ENCODE results near the gene TUBAL3. TPM values are rescaled to one million over a fixed set of nuclear protein-coding genes. Genes with fewer than 3 reads are reported as not detected.

Gene TUBAL3
- total and polyA plus RNA-seq, 9 of the 15 experiments (the other 6 are each of a cell fraction or from before 2014, with no cell fraction given): 5.5 to 10.1 (median 6.9) TPM

DNA sequence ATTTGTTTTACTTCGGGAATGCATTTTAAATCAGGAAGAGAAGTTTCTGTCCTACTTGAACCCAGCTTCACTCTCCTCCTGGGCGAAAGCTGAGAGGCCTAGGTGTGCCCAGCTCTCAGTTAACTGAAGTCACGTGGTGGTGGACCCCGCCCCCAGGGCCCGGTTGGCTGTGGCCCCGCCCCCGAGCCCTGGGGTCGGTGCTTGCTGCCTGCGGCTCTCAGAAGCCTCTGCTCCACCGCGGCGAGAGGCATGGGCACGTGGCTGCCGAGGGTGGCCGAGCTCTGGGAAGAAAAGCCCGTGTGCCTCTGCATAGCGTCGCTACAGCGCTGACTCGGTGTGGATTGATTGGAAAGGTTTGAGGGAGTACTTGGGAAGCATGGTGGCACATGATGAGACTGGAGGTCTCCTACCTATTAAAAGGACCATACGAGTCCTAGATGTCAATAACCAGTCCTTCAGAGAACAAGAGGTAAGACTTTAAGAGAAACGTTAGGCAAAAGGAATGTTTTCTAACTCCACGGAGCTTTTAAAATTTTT is 41.8 kb upstream of the TUBAL3 start (continued):
- TF ChIP-seq PRMT5 (CRISPR knock-in tag; IDR thresholded peaks at IDR 0.05) (no peak), ZNF77 (CRISPR knock-in tag; IDR thresholded peaks at IDR 0.05) (no peak), SAFB2 (IDR thresholded peaks at IDR 0.05; ENCODE audit: borderline replicate concordance, low read depth, low read length, severe bottlenecking) (no peak), ZFP1 (CRISPR knock-in tag; IDR thresholded peaks at IDR 0.05) (no peak), SMARCC2 (IDR thresholded peaks at IDR 0.05; ENCODE audit: low read depth) (0 out of 2 replicates have a peak, but pooled peaks have one; percentile 18)

DNA sequence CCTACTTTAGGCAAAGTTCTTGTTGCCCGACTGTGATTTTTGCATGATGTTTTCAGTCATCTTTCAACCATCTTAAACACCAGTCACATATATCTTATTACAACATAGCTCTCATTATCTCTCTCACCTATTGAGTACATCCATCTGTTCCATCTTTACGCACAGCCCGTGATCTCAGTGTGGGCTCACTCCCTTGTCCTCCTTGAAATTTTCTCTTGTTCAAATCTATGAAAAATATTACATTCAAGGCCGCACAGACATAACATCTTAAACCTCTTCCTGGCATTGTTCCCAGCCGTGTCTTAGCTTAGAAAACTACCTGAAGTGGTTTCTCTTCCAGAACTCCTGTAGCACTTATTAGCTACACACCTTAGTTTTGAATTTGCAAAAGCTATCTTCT is 40.4 kb upstream of the TUBAL3 start:
- intact Hi-C loops (cut with micrococcal nuclease) (no loop called here), in situ Hi-C loops (cut with MboI) (no loop called here)
- H2AFZ ChIP-seq (ENCODE audit: low read depth, low read length): no peak overlapping the region
- H3K4me3 ChIP-seq: no peak overlapping the region
- no peak for FAIRE-seq
- H3K27me3 ChIP-seq (ENCODE audit: control insufficient read depth in 2 of 2, insufficient read depth in 2 of 2, low read length in 2 of 2): no peaks in the 10 kb centered on the region
- ATAC-seq: no peak
- TF ChIP-seq, protein P1, sequence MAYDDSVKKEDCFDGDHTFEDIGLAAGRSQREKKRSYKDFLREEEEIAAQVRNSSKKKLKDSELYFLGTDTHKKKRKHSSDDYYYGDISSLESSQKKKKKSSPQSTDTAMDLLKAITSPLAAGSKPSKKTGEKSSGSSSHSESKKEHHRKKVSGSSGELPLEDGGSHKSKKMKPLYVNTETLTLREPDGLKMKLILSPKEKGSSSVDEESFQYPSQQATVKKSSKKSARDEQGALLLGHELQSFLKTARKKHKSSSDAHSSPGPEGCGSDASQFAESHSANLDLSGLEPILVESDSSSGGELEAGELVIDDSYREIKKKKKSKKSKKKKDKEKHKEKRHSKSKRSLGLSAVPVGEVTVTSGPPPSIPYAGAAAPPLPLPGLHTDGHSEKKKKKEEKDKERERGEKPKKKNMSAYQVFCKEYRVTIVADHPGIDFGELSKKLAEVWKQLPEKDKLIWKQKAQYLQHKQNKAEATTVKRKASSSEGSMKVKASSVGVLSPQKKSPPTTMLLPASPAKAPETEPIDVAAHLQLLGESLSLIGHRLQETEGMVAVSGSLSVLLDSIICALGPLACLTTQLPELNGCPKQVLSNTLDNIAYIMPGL (CRISPR knock-in tag; IDR thresholded peaks at IDR 0.05): no peak
- TF ChIP-seq CTBP1 (IDR thresholded peaks at IDR 0.05; ENCODE audit: borderline replicate concordance): no peak
- H3K9me1 ChIP-seq (ENCODE audit: control insufficient read depth, insufficient read depth, low read length): no peaks in the 10 kb centered on the region
- no peak overlapping the region for H3K4me2 ChIP-seq (ENCODE audit: insufficient read depth, low read length)
- no peak overlapping the region for H3K9ac ChIP-seq (ENCODE audit: insufficient read depth in 1 of 2, low read depth in 2 of 2, low read length in 2 of 2)
- no peaks in the 10 kb centered on the region for H3K9me3 ChIP-seq (replicated peaks; ENCODE audit: control insufficient read depth, insufficient read depth, low read depth, low read length)
- H3K79me2 ChIP-seq (ENCODE audit: control insufficient read depth, insufficient read depth, low read length): peaks cover 87% of the 10 kb centered on the region
- DNase-seq (ENCODE audit: extremely low read depth in 1 of 4, low spot score in 3 of 4): no peak
- peaks cover 4 to 14% of the 10 kb centered on the region in 2 experiments; a peak in 4 of 5 replicates for H3K4me1 ChIP-seq (replicated peaks in 1 of 2; ENCODE audit: control insufficient read depth in 2 of 2, insufficient read depth in 2 of 2, low read length in 2 of 2)
- ChIA-PET CTCF (ENCODE audit: low intra/inter-chr PET ratio) (no interaction called here), POLR2A (interaction anchor here (0.5 to 2.0 kb wide), 7 partner anchors 11 to 1957 kb away, joined by 3 to 6 read pairs (median 3); no protein-coding TSS in a partner anchor)
- H3K27ac ChIP-seq (ENCODE audit: extremely low read depth, low read depth, low read length): no peak overlapping the region
- WGBS (ENCODE audit: insufficient coverage, low coverage, missing lambda C conversion rate): 74% methylated on average over 5 of the region's 5 CpGs
- no peaks in the 10 kb centered on the region for H4K20me1 ChIP-seq (replicated peaks; ENCODE audit: control insufficient read depth, insufficient read depth, low read length)
- BruUV-seq (replicated peaks): no TSS peak
- peaks cover 46% of the 10 kb centered on the region; the same call in 2 of the 3 replicates for H3K36me3 ChIP-seq (ENCODE audit: control insufficient read depth, insufficient read depth, low read length)

Data from K562 (cell line).